HG03196 (cell line): ENCODE results near the gene MYZAP.

Experiments
- ATAC-seq: cut with Tn5 transposase; IDR thresholded peaks from one replicate; pipeline ENCODE4 v1.9.1; 2021; ENCODE audit not compliant: unreplicated experiment

MYZAP gene

DNA sequence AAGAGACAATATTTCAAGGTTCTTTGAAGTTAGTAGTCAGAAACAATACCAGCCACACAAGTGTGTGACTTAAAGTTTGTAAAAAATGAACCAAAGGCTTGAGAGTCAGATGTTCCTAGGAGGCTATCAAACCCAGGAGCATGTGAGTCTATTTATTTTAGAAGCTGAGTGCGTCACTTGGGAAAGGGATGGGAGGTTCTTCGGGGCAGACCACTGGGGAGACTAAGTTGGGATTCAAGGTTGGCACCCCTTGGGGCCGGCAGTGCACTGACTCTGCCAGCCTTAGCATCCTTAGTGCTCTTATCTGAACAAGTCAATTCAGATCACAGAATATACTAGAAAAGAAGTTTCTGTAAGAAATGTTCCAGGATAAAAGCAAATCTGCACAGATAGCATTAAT lies 64.7 kb downstream of the MYZAP start:
- ATAC-seq = no peak

DNA sequence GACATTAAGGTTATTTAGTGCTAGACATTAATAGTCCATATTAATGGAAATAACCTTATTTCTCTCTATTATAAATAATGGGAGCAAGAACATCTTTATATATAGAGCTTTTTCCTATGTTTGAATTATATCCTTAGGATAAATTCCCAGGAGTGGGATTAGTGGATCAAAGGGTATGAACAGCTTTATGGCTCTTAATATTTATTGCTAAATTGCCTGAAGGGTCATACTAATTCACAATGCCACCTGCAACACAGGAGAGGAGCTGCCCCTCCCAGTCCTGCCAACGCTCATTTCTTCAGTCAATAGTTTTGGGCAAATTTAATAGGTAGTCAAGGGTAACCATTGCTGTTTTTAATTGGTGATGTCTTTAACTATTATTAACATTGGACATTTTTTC lies 65.9 kb downstream of the MYZAP start:
- ATAC-seq = no peak

DNA sequence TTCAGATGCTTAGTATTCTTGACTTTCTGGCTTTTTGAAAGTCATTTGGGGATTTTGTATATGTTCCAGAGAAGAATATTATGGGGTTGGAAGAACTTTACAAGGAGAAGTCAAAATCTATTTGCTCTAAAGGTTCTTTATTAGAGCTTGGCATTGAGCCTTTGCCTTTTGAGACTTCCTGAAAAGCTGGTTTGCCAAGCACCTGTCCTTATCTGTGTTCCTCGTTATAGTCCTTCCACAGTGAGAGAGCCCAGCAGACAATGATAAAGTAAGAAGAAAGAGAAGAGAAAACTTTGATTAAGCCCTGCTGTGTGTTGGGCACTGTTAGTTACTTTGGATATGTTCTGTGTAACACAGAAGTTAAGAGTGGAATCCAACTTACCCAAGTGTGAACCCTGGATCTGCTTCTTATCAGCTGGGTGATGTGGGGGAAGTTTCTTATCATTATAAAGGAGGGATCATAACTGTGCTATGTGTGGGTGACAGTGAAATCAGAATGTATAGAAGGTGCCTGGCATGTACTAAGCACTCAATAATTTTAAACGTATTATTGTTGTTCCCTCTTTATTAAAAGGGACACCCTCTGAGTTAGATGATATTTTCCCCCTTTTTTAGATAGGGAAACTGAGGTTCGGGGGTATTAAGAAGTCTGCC lies 70.5 kb downstream of the MYZAP start:
- ATAC-seq = no peak

DNA sequence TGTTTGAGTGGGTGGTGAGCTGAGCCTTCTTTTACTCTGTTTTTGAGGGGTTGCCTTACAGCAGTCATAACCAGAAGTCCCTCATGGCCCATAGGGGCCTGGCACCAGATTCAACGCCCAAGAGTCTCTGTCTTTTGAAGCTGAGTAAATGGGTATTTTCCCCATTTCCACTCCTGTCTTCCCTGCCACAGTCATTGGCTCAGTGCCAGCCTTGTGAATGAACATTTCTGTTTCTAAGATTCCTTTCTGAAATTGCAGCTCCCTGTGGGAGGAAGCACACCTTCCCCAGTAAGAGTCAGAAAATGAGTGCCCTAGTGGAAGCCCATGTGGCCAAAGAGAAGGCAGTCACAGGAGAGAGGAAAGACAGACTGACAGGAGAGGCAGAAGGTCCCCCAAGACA lies 71.1 kb downstream of the MYZAP start:
- no peak for ATAC-seq

DNA sequence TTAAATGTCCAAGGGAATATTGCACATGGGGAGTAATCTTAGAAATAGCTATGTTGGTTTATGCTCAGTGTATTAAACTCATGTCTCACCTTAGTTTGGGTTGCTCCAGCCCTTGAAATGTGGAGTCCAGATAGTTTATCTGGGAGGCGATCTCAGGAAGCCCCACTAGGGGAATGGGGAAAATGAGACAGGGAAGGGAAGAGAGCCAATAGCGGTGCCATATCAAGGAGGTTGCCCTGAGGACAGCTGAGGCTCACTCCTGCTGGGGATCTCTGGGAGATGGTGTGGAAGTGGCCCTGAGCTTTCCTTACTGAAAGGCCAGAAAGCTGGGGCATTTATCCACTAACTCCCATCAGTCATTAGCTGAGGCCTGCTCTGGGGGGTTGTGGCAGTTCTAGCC lies 71.6 kb downstream of the MYZAP start:
- no peak for ATAC-seq

DNA sequence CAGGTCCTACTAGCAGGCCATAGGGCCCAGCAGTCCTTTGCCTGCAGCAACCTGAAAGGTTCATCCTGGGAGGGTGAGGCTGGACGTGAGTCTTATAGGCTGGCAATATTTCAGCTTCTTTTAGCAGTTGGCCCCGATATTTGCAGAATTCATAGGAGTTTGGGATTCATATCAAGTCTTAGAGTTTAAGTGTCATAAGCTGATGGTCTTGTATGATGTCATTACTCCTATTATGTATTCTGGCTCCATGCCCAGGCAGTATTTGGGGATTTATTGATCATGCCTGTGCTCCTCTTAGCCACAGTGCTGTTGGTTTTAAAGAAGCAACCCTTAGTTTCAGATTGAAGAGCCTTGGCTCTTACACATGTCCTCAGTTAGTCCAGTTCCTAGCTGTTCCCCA lies 73.5 kb downstream of the MYZAP start:
- no peak for ATAC-seq

DNA sequence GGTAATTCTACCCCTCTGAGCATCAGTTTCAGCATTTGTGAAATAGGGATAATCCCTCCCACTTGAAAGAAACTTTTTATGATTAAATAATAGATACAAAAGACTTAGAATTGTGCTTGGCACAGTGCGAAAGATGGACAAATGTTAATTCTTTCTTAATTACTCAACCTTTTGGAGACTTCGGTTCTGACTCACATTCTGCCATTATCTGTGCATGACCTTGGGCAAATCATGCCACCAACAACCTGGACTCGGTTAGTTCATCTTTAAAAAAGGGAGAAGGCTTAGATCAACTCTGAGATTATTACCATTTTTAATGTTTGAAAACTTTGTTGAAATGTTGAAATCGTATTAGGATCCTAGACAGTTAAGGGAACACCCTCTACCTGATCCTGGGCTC lies 74.2 kb downstream of the MYZAP start:
- ATAC-seq = no peak

DNA sequence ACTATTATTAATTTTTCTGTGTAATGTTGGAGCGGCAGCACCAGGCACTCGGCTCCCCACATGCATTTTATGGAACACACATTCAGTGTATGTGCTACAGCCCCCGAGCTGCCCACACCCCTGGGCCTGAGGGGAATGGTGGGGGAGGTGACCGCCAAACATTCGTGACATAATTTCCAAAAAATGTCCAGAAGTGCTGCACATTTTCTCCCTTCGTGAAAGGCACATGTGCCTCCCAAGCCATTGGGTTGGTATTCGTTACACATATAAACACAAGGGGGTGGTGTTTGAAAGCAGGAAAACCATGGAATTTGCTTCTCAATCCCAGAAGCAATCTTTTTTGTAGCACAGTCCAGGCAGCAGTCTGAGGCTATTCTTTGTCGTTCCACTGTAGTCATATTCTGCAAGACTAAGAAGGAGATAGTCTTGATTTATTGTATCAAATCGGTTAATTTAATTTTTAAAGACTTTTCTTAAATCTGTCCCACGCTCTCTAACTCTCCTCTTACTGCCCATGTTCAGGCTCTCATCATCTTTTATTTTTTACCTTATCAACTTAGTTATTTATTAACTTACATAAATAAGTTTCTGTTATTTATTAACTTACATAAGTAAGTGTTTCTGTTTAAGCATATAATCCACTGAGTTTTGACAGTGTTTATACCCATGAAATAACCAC lies 75.6 kb downstream of the MYZAP start:
- no peak for ATAC-seq

DNA sequence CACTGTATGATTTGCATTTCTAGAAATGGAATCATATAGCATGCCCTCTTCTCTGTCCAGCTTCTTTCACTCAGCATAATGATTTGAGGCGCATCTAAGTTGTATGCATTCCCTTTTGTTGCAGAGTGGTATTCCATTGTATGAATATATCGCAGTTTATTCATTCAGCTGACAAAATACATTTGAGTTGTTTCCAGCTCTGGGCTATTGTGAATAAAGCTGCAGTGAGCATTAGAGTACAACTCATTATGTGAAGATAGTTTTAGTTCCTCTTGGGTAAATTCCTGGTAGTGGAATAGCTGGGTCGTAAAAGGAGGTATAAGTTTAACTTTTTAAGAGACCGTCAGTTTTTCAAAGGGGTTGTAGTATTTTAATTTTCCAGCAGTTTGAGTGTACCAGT lies 76.3 kb downstream of the MYZAP start:
- no peak for ATAC-seq

DNA sequence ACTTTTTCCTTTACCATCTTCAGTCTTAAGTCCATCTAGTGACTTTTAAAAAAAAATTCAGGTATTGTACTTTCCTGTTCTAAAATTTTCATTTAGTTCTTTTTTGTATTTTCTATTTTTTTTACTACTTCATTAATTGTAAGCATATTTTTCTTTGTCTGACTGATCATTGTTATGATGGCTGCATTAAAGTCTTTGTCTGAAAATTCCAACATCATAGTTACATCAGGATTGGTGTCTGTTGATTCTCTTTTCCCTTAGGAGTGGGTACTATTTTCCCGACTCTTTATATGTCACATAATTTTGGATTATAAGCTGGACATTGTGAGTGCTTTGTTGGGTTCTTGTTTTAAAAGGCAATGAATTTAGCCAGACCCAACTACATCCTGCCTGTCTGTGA lies 79.9 kb downstream of the MYZAP start:
- no peak for ATAC-seq

DNA sequence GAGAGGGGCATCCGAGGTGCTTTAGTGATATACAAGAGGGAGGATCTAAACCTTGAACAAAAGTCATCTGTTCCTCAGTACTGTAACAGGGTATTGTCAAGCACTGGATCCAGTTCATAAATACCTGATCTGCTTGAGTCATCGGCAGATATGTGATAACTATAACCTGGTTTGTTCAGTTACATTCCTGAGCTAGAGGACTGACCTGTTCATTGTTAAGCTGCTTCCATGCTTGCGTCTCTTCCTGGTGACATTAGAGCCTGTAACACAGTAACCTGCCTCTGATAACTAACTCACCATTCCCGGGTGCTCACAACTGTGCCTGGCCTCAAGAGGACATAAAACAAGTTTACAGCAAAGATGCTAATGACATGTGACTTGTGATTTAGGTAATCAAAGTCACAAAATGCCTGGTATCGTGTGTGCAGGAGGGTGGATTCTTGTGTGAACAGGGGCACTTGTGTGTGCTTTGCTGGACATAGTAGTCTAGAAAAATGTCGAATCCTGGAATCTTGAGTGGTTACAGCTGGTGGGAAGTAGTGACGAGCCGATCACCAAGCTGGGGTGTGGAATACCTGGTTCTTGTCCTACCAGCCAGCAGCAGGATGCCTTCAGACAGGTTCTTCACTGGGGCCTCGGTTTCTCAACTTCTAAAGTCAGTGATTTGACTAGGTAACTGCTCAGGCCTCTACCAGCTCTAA lies 83.9 kb downstream of the MYZAP start:
- ATAC-seq = no peak

DNA sequence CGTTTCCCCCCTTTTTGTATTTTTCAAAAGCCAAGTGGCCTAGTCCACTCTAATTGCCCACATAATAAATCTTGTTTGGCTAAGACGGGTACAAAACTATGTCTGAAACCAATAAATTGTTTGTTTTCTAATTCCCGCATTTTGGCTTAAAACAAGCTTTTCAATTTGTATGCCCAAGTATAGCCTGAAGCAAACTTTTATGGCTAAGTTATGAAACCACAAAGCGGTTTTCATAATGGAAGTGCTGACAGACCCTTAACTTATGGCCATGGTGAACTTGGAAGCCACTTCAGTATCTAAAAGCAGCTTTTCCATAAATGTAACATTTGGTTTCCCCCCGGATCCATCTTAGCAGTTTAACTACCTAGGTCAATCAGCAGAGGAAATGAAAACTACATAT lies 84.9 kb downstream of the MYZAP start:
- no peak for ATAC-seq

DNA sequence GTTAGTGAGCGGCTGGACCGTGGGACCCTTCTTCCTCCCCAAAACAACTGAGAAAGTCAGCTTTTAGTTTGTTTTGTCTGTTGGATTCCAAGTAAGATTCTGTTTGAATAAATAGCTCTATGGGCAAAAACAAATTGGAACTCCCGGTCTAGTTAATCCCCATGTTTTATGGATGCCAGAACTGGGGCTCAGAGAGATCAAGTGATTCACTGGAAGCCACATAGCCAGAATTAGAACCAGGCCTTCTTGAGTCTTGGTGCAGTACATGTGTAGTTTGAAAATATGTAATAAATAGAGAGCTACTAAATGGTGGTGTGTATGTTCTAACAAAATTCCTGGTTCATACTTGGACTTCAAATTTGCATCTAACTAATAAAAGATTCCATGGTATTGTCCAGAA lies 85.5 kb downstream of the MYZAP start:
- ATAC-seq = no peak

DNA sequence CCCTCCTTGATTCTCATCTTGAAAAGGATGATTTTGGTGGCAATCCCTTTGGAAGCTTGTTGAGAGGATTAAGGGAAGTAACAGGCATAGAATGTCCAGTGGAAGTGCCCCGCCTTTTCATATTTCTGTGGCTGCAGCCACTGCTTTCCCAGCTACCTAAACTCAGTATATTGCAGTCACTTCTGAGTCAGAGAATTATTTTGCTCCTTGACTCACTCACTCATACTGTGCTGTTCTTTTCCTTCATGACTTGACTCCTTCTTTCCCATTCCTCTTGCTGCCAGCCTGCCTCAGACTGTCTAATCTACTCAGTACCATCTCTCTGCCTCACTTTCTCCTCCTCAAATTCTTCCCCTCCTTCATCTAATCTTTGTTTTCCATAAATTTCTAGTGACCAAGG lies 88.3 kb downstream of the MYZAP start:
- ATAC-seq = no peak

DNA sequence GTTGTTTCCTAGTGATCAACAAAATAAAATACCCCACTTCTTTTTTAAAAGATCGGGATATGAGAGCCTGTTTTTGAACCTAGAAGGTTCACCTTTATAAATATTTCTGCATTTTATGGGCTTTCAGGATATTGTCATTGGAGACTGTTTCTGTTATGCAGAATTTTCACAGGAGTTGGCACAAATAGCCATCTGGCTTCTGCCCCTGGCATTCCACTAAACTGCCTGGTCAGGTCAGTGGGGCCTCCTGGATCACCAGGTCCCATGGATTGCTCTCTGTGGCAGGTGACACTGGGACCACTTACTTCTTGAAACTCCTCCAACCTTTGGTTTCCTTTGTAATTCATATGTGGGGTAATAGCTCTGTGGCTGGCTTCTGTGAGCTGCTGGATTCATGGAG lies 89.3 kb downstream of the MYZAP start:
- ATAC-seq = no peak

DNA sequence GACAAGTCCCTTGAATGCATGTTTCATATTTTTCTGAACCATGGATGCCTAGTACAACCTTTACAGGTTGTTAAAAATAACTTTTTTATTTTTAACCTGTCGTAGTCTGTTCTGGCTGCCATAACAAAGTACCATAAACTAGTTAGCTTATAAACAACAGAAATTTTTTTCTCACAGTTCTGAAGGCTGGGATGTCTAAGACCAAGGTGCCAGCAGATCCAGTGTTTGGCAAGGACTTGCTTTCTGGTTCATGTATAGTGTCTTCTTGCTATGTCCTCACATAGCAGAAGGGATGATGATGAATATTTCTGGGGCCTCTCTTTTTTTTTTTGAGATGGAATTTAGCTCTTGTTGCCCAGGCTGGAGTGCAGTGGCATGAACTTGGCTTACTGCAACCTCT lies 91.8 kb downstream of the MYZAP start:
- no peak for ATAC-seq

DNA sequence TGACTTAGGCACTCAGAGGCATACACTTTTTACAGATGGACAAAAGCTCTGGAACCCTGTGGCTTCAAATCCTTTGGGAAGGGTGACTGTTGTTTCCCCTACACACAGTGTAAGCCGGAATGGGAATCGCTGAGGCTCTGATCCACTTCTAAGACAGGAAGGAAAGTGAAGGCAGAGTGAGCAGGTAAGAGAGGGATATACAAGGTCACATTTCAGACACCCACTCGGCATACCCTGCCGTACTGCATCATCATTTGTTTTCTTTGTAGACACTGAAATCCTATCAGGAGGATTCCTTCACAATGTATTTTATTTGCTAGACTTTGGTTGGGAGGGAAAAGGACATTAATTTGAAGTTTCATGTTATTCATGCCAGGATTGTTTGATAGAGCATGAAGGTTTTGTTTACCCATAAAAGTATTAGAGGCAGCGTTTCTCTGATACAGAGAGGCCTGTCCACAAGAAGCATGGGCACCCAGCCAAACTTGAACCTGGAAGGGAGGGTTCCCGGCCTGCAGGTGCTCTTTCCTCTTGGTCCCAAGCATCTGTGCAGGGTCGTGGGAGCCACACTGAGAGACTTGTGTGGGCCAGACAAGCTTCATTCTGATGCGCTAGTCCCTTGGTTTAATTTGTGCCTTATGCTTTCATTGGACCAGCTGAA lies 92.9 kb downstream of the MYZAP start:
- no peak for ATAC-seq

DNA sequence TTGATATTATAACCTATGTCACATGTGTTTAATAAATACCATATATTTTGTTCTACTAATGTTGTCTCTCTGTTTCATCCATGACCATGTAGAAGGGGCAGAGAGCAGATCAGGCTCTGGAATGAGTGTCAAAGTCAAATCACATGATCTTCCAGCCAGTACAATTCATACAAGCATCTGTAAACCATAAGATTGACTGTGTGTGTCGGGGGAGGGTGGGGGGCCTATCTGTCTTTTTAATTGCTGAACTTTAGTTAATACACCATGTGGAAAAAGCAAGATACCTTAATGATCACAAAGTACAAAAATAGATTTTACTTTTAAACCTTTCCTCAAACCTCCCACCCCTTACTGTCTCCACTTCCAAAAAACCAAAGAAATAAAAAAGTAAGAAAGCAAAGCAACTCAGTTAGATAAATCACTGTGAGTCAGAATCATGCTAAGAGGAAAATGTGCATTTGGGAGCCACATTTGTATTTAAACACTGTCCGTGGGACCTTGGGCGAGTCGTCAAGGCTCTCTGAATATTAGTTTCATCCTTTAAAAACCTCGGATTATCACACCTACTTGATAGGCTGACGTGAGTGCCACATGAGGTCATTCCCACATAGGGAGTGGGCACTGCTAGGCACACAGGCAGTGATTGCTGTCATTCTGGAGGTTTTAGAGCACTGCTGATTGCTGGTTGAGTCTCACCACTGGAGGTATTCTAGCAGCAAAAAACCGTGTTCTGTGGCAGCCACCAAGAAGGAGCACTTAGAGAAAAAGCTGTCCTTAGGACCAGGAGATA lies 93.8 kb downstream of the MYZAP start:
- ATAC-seq = no peak

DNA sequence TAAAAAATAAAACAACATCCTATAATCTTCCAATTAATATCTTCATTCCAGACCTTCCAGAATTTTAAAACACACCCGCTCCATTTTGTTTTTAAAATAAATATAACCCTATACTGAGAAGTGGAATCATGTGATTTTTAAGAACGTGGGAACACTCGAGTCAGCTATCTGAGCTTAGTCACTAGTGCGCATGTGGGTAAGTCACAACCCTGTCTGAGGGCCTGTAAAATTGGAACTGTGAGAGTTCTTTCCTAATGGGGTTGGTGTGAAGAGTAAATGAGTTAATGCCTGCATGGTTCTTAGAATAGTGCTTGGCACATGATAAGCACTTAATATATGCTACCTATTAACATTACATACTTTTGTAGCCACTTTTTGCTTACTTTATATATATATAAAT lies 95.0 kb downstream of the MYZAP start:
- ATAC-seq = no peak

DNA sequence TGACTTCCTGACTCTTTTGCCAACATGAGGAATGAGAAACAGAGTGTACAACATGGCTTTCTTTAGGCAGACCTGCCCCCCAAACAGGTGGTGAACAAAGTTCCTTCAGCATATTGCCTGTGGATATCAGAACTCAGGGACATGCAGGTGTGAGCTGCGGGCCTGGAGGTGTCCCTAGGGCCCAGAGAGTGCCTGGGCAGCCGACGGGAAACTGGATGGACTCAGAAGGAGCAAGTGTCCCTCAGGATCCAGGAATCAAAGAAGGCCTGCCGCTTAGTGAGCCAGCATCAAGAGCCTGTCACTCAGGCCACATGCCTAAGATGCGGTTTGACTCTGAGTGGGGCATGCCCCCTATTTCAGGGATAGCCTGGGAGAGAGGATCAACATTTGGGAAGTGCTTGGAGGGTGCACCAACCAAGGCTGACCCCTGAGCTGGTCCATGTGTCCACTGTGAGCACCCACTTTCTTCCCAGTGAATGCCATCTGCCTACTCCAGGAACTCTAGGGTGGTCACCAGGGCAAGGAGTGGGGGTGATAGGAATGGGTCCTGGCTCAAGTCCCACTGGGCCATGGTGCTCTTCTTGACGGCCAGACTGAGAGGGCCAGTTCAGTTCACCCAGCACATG lies 98.8 kb downstream of the MYZAP start:
- ATAC-seq = no peak

DNA sequence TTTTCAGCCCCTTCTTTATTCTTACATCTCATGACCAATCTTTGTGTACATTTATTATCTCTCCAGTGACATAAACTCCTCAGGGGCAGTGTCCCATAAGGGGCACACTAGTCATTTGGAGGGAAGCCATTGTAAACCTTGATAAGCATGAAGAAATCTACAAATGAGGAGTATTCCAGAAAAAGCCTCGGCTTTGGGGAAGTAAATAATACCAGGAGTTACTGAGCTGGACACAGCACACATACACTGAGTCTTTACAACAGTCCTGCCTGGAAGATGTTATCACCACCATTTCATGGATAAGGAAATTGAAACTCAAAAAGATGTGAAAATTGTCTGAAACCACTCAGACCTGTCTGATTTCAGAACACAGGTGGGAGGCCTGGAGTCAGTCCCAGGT lies 99.4 kb downstream of the MYZAP start:
- no peak for ATAC-seq
